HG02571 (cell line): ENCODE results near the gene WNT5B.
A peak's percentile ranks its signal among the peaks of the same experiment; 100 is the strongest.
"Not testable (repeated sequence)": the region's sequence is repeated elsewhere in the genome, so short reads cannot be mapped to it uniquely, and the experiment has no call there.

Experiments
- ATAC-seq: cut with Tn5 transposase; IDR thresholded peaks from one replicate; pipeline ENCODE4 v1.9.1; 2021; ENCODE audit warnings: mild to moderate bottlenecking, moderate library complexity; ENCODE audit not compliant: unreplicated experiment

Gene WNT5B

DNA sequence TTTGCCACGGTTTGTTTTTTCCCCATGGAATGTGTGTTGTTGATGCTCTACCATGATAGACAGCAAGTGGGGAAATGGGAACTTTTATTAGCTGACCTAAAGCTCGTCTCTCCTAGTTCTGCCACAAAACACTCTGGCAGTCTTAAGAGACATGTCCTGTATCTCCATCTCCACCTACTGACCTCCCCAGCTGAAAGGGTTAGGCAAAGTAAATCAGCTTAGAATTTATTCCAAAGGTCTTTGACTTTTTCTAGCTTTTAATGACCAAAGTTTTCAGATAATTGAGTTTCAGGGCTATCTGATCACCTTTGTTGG lies 52.4 kb downstream of the WNT5B start:
- no peak for ATAC-seq

DNA sequence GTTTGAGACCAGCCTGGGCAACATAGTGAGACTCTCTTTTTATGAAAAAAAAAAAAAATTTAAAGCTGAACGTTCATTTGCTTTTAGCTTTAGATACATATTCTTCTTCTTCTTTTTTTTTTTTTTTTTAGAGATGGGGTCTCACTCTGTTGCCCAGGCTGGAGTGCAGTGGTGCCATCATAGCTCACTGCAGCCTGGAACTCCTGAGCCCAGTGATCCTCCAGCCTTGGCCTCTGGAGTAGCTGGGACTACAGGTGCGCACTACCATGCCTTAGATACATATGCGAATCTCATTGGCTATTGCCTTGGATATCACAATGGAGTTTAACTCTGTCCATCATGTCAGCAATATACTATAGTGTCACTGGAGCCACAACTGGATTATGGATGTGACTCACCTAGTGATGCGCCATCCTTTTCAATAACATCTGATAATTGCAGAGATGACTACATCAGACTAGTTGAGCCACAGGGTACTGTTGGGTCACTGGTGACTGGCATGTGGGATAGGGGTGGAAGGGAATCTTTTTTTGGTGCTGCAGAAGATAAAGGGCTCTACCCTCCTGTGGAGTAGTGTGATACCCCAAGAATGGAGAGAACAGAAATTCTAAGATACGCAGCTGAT lies 59.2 kb downstream of the WNT5B start:
- ATAC-seq, result no peak

DNA sequence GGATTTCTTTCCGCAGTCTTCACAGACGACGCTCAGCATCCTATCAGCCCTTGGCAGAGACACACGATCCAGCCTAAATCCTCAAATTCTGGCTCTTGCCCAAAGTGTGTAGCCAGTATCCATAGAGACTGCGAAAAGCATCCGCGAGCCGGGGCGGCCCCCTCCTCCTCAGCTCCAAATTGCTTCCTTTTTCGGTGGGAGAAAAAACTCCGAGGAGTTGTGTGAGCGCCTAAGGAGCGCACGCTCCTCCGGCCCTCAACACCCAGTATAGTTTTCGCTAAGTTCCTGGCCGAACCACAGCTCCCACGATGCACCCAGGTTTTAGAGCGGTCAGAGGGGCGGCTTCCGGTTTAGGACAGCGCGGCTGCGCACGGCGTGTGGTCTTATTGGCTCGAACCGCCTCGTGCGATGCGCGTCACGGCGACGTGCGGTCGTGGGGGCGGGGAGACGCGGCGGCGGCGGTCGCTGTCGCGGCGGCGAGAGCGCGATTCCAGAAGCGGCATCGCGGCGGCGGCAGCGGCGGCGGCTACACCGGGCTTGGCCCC lies 61.6 kb downstream of the WNT5B start, which contains the start of gene ADIPOR2:
Gene ADIPOR2, plus strand, starts transcription at position 493 of the 545 bp plus-strand sequence. CDS start 63,274 bp downstream, outside the sequence.
- ATAC-seq, result peak; percentile 93

DNA sequence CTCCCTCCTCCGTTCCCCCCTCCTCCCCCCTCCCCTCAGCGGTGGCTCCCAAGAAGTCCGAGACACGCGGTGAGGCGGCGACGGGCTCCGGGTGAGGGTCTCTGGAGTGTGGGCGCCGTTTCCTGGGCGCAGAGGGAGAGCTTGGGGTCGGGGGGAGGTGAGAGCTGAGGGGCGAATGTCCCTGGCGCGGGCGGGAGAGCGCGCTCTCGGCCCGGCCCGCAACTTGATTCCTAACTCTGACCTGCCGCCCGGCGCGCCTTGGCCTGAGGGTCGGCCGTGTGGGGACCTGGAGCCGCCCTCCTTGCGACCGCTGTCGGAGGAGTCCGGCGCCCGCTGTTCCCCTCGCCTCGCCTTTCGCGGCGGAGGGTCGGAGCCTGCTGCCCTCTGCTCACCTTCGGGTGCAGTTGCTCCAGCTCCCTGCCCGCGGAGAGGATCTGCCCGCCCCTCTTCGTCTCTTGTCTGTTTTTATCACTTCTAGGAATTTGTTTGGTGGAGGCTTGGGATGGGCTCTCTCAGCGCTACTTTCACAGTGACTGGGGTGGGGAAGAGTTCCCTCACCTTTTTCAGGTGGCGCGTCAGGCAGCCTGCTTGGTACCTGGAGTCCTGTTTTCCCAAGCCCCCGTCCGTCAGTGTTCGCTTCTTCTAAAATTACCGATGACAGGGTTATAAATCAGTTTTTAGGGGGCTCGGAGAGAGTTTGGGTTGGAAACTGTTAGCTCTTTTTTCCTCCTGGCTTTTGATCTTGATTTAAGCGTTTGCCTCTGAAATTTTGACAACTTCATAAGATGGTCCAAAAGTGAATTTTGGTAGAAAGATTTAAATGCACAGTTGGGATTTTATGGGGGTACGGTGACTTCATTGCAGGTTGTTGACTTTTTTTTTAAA lies 62.3 kb downstream of the WNT5B start:
- peak; percentile 43 for ATAC-seq

DNA sequence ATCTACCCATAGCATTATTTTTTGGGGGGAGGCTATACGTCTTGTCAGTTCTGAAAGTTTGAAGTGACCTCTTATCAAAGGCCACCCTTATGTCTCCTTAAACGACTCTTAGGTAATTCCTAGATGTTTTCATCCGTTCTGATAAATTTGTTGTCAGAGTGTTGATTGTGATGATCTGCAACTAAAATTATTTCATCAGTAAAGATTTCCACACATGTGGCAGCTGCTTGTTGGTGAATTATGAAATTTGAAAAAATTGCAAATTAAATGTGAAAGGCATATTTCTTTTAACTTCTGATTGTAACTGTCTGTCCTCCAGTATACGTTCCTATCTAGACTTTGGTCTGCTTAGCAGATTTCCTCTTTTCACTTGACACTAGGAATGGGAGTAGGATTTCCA lies 63.2 kb downstream of the WNT5B start:
- no peak for ATAC-seq

DNA sequence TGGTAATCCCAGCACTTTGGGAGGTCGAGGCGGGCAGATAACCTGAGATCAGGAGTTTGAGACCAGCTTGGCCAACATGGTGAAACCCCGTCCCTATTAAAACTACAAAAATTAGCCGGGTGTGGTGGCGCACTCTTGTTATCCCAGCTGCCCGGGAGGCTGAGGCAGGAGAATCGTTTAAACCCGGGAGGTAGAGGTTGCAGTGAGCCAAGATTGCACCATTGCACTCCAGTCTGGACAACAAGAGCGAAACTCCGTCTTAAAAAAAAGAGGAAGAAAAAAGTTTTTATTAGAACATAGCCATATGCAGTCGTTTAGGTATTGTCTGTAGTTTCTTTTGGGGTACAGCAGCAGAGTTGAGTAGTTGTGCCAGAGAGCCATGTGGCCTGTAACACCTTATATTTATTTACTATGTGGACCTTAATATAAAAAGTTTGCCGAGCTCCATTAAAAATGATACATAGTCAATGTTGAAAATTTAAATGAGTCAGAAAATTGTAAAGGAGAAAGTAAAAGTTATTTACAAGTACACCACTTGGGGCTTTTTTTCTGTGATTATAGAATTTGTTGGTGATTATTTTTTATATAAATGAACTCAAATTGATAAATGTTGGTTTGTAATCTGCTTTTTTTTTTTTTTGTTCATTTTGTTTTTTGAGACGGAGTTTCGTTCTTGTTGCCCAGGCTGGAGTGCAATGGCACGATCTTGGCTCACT lies 64.0 kb downstream of the WNT5B start:
- ATAC-seq, result no peak

DNA sequence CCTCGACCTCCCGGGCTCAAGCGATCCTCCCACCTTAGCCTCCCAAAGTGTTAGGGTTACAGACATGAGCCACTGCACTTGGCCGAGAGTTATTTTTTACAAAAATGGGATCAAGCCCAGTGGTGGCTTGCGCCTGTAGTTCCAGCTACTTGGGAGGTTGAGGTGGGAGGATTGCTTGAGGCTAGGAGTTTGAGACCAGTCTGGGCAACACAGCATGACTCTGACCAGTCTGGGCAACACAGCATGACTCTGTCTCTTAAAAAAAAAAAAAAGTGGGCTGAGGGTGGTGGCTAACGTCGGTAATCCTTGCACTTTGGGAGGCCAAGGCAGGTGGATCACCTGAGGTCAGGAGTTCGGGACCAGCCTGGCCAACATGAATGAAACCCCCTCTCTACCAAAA lies 66.1 kb downstream of the WNT5B start:
- ATAC-seq, result not testable (repeated sequence)

DNA sequence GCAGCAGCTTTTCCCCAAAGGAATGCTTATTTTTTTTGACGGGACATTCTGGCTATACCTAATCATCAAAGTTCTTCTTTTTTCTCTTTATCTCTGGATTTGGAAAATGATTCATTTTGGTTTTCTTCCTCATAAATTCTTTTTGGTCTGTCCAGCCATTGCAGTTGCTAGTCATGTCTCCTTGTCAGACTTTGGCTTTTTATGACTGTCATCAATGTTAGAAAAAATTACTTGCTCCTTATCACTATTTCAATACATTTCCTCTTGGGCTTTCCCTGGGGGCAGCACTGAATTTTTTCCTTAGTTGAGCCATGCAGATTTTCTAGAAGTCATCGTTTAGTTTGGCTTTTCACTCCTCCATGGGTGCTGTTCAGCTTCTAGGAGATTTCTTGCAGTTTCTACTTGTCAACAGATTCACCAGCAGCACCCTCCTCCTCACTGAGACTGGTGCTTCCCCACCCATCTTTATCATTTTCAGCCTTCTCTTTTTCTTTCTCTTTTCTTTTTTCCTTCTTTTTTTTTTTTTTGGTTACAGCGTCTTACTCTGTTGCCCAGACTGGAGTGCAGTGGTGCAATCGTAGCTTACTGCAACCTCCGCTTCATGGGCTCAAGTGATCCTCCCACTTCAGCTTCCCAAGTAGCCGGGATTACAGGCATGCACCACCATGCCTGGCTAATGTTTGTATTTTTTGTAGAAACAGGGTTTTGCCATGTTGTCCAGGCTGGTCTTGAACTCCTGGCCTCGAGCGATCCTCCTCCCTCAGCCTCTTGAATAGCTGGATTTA lies 67.0 kb downstream of the WNT5B start:
- no peak for ATAC-seq

DNA sequence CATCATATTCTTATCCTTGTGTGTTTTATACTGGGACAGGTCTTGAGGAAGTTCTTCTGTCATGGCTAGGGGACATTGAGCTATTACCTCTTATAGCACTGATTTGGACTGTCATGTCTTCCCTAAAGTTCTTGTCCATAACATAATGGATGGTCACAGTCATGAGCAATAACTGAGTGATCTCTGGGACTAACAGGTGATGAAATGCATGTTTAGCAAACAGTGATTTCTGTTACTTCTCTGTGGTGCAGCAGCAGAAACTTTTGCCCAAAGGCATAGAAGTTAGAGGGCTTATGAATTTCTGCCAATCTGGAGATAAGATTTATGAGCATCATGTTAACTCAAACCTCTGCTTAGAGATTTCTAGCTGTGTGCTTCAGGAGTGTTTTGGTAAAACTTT lies 67.8 kb downstream of the WNT5B start:
- ATAC-seq, result no peak
